HG03064 (cell line): ENCODE data around the gene XG.
"Not testable (repeated sequence)": the region's sequence is repeated elsewhere in the genome, so short reads cannot be mapped to it uniquely, and the experiment has no call there.

ENCODE experiments used
- ATAC-seq: cut with Tn5 transposase; IDR thresholded peaks from one replicate; pipeline ENCODE4 v1.9.1; 2021; ENCODE audit warnings: low read depth; ENCODE audit not compliant: unreplicated experiment

The XG gene

GRCh38 chrX:2774057-2774456 is 22.2 kb downstream of the XG start:
- no peak for ATAC-seq

- ATAC-seq = no peak
These were observed 22.9 kb downstream of the XG start for GRCh38 chrX:2774776-2775175.

- ATAC-seq = not testable (repeated sequence)
These were observed 28.8 kb downstream of the XG start for GRCh38 chrX:2780472-2781225.

- no peak for ATAC-seq
These were observed 29.4 kb downstream of the XG start for GRCh38 chrX:2781226-2781571.

GRCh38 chrX:2781698-2782097 is 29.9 kb downstream of the XG start:
- peak; percentile 67 for ATAC-seq

- no peak for ATAC-seq
These were observed 30.3 kb downstream of the XG start for GRCh38 chrX:2782171-2782570.

GRCh38 chrX:2782778-2783177 is 30.9 kb downstream of the XG start:
- no peak for ATAC-seq

- ATAC-seq = no peak
These were observed 32.2 kb downstream of the XG start for GRCh38 chrX:2784026-2784425.

- no peak for ATAC-seq
These were observed 33.7 kb downstream of the XG start for GRCh38 chrX:2785538-2785937.

GRCh38 chrX:2788980-2789379 is 37.1 kb downstream of the XG start:
- no peak for ATAC-seq

GRCh38 chrX:2789569-2789968 is 37.7 kb downstream of the XG start:
- ATAC-seq = no peak

GRCh38 chrX:2793752-2794151 is 41.9 kb downstream of the XG start:
- no peak for ATAC-seq

- no peak for ATAC-seq
These were observed 42.5 kb downstream of the XG start for GRCh38 chrX:2794336-2794735.

GRCh38 chrX:2796808-2797207 is 45.0 kb downstream of the XG start:
- ATAC-seq = not testable (repeated sequence)

- no peak for ATAC-seq
These were observed 47.5 kb downstream of the XG start for GRCh38 chrX:2799369-2799768.

- not testable (repeated sequence) for ATAC-seq
These were observed 48.1 kb downstream of the XG start for GRCh38 chrX:2799980-2800379.

GRCh38 chrX:2801223-2801622 is 49.4 kb downstream of the XG start:
- ATAC-seq = no peak

- not testable (repeated sequence) for ATAC-seq
These were observed 50.7 kb downstream of the XG start for GRCh38 chrX:2802376-2803090.

GRCh38 chrX:2803486-2803885 is 51.6 kb downstream of the XG start:
- not testable (repeated sequence) for ATAC-seq

GRCh38 chrX:2804106-2804843 is 52.4 kb downstream of the XG start:
- ATAC-seq = not testable (repeated sequence)

GRCh38 chrX:2804858-2805257 is 53.0 kb downstream of the XG start:
- not testable (repeated sequence) for ATAC-seq
